NCI-H1092 treated with DMSO at 0.1 percent for 48 hours (cell line): ENCODE measurements around the gene C20orf144.
A peak's percentile ranks its signal among the peaks of the same experiment; 100 is the strongest.
"Not testable (repeated sequence)": the region's sequence is repeated elsewhere in the genome, so short reads cannot be mapped to it uniquely, and the experiment has no call there.

ENCODE experiments used
- DNase-seq: peaks from one replicate; lab custom pipeline; 2025; lab: John Stamatoyannopoulos, UW

Gene C20orf144

DNA sequence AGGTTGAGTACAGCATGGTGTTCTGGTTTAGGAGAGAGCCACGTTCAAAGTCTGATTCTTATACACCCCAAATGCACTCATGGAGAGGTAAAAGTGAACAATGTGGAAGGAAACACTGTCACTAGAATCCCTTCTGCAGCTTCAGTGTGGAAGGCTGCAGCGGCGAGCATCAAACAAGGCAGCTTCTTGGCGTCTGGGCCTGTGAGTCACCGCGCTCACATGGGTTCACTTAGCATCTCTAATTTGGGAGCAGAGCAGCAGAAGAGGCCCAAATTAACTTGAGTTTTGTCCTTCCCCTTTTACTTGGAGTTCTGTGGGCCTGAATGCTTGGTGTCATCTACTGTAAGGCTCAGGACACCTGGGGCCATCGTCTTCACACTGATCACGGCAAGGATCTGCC, 35.0 kb downstream of the C20orf144 start:
- no peak for DNase-seq

DNA sequence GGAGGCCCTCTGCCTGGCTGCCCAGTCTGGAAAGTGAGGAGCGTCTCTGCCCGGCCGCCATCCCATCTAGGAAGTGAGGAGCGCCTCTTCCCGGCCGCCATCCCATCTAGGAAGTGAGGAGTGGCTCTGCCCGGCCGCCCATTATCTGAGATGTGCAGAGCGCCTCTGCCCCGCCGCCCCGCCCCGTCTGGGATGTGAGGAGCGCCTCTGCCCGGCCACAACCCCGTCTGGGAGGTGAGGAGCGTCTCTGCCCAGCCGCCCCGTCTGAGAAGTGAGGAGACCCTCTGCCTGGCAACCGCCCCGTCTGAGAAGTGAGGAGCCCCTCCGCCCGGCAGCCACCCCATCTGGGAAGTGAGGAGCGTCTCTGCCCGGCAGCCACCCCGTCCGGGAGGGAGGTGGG, 36.8 kb downstream of the C20orf144 start:
- DNase-seq = not testable (repeated sequence)

DNA sequence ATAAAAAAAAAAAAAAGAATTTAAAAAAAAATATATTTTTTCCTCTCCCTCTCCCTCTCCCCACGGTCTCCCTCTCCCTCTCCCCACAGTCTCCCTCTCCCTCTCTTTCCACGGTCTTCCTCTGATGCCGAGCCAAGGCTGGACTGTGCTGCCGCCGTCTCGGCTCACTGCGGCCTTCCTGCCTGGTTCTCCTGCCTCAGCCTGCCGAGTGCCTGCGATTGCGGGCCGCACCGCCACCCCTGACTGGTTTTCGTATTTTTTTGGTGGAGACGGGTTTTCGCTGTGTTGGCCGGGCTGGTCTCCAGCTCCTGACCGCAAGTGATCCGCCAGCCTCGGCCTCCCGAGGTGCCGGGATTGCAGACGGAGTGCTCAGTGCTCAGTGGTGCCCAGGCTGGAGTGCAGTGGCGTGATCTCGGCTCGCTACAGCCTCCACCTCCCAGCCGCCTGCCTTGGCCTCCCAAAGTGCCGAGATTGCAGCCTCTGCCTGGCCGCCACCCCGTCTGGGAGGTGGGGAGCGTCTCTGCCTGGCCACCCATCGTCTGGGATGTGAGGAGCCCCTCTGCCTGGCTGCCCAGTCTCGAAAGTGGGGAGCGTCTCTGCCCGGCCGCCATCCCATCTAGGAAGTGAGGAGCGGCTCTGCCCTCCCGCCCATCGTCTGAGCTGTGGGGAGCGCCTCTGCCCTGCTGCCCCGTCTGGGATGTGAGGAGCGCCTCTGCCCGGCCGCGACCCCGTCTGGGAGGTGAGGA, 38.7 kb downstream of the C20orf144 start:
- DNase-seq = not testable (repeated sequence)

DNA sequence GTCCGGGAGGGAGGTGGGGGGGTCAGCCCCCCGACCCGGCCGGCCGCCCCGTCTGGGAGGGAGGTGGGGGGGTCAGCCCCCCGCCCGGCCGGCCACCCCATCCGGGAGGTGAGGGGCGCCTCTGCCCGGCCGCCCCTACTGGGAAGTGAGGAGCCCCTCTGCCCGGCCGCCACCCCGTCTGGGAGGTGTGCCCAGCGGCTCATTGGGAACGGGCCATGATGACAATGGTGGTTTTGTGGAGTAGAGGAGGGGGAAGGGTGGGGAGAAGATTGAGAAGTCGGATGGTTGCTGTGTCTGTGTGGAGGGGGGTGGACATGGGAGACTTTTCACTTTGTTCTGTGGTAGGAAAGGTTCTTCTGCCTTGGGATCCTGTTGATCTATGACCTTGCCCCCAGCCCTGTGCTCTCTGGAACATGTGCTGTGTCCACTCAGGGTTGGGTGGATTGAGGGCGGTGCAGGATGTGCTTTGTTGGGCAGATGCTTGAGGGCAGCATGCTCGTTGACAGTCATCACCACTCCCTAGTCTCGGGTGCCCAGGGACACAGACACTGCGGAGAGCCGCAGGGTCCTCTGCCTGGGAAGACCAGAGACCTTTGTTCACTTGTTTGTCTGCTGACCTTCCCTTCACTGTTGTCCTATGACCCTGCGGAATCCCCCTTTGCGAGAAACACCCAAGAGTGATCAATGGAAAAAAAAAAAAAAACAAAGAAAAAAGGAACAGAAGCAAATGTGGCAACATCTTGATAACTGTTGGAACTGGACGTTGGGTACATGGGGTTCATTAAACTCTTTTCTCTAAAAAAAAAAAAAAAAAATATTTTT, 39.7 kb downstream of the C20orf144 start:
- no peak for DNase-seq

DNA sequence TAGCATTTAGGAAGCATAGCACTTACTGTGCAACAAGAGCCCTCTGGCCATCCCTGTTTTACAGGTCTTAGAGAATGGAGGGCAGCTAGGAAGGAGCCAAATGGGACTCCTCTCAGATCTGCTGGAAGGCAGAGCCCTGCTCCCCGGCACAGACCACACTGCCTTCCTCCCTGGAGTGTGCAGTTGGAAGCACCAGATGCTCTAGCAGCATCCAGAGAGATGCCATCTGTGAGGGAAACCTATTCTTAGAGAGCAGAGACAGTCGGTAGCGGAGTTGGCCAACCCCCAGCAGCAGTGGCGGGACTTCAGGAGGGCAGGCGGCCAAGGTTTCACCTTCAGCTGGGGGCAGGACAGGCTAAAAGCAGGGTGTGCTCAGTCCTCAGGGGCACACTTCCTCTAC, 40.7 kb downstream of the C20orf144 start:
- peak; percentile 46 for DNase-seq

DNA sequence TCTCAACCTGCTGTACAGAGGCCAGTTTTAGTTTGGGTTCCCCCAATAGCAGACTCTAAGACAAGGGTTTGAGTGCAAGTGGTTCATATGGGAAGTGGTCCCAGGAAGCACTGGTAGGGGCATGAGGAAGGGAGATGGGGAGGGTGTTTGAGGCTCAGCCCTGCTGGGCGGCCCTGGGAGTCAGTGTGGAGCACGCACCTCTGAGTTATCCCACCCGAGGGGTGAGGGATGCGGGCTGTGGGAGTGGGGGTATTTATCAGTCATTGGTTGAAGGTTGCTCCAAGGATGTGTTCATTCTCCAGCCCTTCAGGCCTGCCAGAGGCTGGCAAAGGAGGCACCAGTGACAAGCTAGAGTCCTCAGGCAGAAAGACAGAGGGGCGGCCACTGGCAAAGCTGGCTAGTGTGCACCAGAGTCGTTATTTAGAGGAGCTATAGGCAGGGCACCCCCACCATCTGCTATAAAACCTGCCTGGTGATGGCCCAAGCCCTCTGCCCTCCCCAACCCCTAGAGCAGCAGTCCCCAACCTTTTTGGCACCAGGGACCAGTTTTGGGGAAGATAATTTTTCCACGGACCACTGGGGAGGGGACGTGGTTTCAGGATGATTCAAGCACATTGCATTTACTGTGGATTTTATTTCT, 41.5 kb downstream of the C20orf144 start:
- DNase-seq = no peak

DNA sequence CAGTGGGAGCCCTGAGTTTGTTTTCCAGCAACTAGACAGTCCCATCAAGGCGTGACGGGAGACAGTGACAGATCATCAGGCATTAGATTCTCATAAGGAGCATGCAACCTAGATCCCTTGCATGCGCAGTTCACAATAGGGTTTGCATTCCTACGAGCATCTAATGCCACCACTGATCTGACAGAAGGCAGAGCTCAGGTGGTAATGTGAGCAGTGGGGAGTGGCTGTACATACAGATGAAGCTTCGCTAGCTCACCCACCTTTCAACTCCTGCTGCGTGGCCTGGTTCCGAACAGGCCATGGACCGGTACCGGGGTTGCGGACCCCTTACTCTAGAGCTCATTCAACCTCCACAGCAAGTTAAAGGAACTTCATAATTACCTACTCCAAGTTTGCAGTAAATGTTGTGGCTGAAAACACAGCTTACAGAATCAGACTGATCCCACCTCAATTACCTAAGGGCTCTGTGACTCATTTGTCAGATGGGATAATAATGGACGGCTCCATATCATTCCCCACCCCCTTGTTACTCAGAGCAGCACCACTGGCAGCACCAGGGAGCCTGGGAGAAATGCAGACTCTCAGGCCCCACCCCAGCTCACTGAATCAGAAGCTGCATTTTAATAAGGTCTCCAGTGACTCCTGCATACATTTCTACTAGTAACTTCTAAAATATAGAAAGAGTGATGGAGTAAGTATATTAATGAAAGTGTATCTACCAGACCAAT, 42.2 kb downstream of the C20orf144 start:
- DNase-seq = no peak

DNA sequence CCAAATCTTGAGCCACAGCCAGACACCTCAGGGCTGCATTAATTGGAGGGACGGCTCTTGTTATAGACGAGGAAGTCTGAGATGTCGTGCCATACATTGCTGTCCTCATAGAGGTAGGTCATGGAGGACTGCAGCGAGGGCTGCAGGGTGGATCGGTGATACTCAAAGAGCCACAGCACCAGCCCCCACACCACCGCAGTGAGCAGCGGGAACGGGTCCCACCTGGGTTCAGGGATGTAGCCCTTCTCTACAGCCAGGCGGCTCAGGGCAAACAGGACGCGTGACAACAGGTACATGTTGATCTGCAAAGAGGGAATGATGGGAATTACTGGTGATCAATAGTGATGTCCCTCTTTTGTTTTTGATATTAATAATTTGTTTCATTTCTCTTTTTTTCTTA, 45.5 kb downstream of the C20orf144 start:
- DNase-seq = no peak

DNA sequence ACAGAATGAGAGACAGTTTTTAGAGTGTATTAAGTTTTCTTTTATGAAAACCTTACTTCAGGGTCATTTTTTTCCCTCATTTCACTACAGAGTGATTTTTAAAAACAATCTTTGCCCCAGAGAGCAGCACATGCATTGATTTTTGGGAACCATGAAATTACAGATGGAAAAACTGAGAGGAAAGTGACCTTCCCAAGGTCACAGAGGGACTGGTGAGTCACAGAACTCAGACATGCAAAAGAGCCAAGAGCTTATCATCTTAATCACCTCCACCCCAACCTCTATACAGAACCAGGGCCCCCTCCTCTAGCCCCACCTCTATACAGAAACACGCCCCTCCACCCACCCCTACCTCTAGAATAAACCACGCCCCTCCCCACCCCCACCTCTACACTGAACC, 47.3 kb downstream of the C20orf144 start:
- DNase-seq = no peak

DNA sequence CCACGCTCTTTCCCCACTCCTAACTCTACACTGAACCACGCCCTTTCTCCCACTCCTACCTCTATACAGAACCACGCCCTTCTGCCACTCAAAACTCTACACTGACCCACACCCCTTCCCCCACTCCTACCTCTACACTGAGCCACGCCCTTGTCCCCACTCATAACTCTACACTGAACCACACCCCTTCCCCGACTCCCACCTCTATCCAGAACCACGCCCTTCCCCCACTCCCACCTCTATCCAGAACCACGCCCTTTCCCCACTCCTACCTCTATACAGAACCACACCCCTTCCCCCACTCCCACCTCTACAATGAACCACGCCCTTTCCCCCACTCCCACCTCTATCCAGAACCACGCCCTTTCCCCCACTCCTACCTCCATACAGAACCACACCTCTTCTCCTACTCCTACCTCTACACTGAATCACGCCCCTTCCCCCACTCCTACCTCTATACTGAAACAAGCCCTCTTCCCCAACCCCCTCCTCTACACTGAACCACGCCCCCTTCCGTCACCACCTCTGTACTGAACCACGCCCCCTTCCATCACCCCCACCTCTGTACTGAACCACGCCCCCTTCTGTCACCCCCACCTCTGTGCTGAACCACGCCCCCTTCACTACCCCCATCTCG, 47.9 kb downstream of the C20orf144 start:
- DNase-seq = no peak

DNA sequence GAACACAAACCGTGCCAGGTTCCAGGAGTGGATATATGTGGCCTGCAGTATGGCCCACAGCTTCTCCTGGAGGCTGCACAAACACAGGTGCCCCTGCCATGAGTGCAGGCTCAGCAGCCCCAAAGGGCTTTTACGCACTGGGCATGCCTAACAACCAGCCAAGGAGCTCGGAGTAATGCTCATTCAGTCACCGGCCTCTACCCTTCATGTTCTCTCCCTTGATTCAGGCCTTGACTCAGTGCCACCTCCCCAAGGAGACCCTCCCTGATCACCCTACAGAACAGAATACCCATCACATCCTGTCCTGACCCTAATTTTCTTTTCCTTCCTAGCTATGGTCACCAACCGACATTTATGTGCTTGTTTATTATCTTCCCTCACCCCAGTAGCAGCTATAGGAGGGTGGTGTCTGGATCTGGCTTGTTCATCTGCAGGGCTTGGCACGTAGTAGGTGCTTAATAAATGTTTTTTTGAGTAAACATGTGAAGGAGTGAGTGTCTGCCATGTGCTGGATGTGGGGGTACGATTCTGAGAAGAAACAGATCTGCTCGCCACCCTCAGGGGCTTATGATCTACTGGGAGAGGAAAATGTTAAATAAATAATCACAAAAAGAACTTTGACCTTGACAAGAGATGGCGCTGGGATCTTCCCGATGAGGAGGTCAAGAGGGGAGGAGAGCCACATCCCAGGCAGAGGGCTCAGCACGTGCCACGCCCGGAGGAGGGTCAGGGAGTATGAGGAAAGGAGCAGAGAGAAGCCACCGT, 48.7 kb downstream of the C20orf144 start:
- DNase-seq = no peak

DNA sequence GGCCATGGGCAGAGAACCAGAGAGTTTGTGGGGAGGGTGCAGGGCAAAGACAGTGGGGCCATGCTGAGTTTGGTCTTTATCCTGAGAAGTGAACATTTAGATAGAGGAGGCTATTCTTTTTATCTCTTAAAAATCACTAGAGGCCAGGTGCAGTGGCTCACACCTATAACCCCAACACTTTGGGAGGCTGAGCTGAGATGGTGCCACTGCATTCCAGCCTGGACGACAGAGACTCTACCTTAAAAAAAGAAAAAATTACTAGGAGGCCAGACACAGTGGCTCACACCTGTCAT, 49.3 kb downstream of the C20orf144 start:
- no peak for DNase-seq
